Measurements from ENCODE around the gene LDLRAD3. TPM values are rescaled to one million over a fixed set of nuclear protein-coding genes. Genes with fewer than 3 reads are reported as not detected.
A peak's percentile ranks its signal among the peaks of the same experiment; 100 is the strongest.

The LDLRAD3 gene
- total and polyA plus RNA-seq, 10 donors, result 1.5 to 9.6 (median 8.1) TPM

GRCh38 chr11:36160091-36160490 lies 216.2 kb downstream of the LDLRAD3 start:
- intact Hi-C loops (cut with DNase I; ENCODE audit: low total_unique reads), result no loop called here
- no peaks in the 10 kb centered on the region for H3K27me3 ChIP-seq (replicated peaks in 1 of 7)
- WGBS, 5 donors, result 67 to 87% (median 79%) methylated on average over 10 of the region's 10 CpGs
- DNase-seq, result no peak
- H3K27ac ChIP-seq, result peak overlapping the region in 3 of 8 donors; percentile 30 to 52 (median 36)
- H3K4me3 ChIP-seq, result no peak overlapping the region
- H3K4me1 ChIP-seq, result peaks cover 0 to 9% (median 0%) of the 10 kb centered on the region in 6 donors
- H3K36me3 ChIP-seq, result no peaks in the 10 kb centered on the region
- no peaks in the 10 kb centered on the region for H3K9me3 ChIP-seq
- TF ChIP-seq POLR2A (IDR thresholded peaks at IDR 0.05), result no peak
- no peak for TF ChIP-seq POLR2AphosphoS5 (IDR thresholded peaks at IDR 0.05)
- no peak for TF ChIP-seq CTCF (IDR thresholded peaks at IDR 0.05 in 8 of 11, conservative IDR thresholded peaks at IDR 0.05 in 3 of 11)

- intact Hi-C loops (cut with DNase I; ENCODE audit: low total_unique reads), result no loop called here
- Histone ChIP-seq H3K36me3 (no peaks in the 10 kb centered on the region), H3K27me3 (replicated peaks in 1 of 7) (no peaks in the 10 kb centered on the region), H3K9me3 (no peaks in the 10 kb centered on the region), H3K4me1 (peaks cover 0 to 9% (median 0%) of the 10 kb centered on the region in 6 donors), H3K27ac (peak overlapping the region in 1 of 8 donors; percentile 10), H3K4me3 (no peak overlapping the region)
- WGBS, 5 donors, result 89 to 95% (median 94%) methylated on average over 5 of the region's 5 CpGs
- no peak for DNase-seq
- TF ChIP-seq CTCF (IDR thresholded peaks at IDR 0.05 in 8 of 11, conservative IDR thresholded peaks at IDR 0.05 in 3 of 11), result no peak
- TF ChIP-seq POLR2AphosphoS5 (IDR thresholded peaks at IDR 0.05), result no peak
- no peak for TF ChIP-seq POLR2A (IDR thresholded peaks at IDR 0.05)
Observed at GRCh38 chr11:36161572-36161971, 217.7 kb downstream of the LDLRAD3 start.

GRCh38 chr11:36162006-36162882 lies 218.4 kb downstream of the LDLRAD3 start:
- Histone ChIP-seq H3K9me3 (no peaks in the 10 kb centered on the region), H3K36me3 (no peaks in the 10 kb centered on the region), H3K4me1 (peaks cover 0 to 9% (median 0%) of the 10 kb centered on the region in 6 donors), H3K4me3 (no peak overlapping the region), H3K27ac (peak overlapping the region in 1 of 8 donors; percentile 10), H3K27me3 (replicated peaks in 1 of 7) (no peaks in the 10 kb centered on the region)
- TF ChIP-seq POLR2A (IDR thresholded peaks at IDR 0.05), result no peak
- TF ChIP-seq POLR2AphosphoS5 (IDR thresholded peaks at IDR 0.05), result no peak
- TF ChIP-seq CTCF (IDR thresholded peaks at IDR 0.05 in 8 of 11, conservative IDR thresholded peaks at IDR 0.05 in 3 of 11), result no peak
- 76 to 89% (median 87%) methylated on average over 10 of the region's 10 CpGs for WGBS, 5 donors
- no peak for DNase-seq
- intact Hi-C loops (cut with DNase I; ENCODE audit: low total_unique reads), result no loop called here

GRCh38 chr11:36162883-36163434 lies 219.1 kb downstream of the LDLRAD3 start:
- H3K27ac ChIP-seq, result no peak overlapping the region
- H3K36me3 ChIP-seq, result no peaks in the 10 kb centered on the region
- H3K27me3 ChIP-seq (replicated peaks in 1 of 7), result no peaks in the 10 kb centered on the region
- no peak for DNase-seq
- intact Hi-C loops (cut with DNase I; ENCODE audit: low total_unique reads), result no loop called here
- peaks cover 0 to 9% (median 0%) of the 10 kb centered on the region in 6 donors for H3K4me1 ChIP-seq
- H3K4me3 ChIP-seq, result no peak overlapping the region
- TF ChIP-seq CTCF (IDR thresholded peaks at IDR 0.05 in 8 of 11, conservative IDR thresholded peaks at IDR 0.05 in 3 of 11) (no peak), POLR2AphosphoS5 (IDR thresholded peaks at IDR 0.05) (no peak), POLR2A (IDR thresholded peaks at IDR 0.05) (no peak)
- H3K9me3 ChIP-seq, result no peaks in the 10 kb centered on the region
- WGBS, 5 donors, result 66 to 84% (median 82%) methylated on average over 5 of the region's 5 CpGs

All from spleen (tissue), 11 donors.